C4-2B (cell line): ENCODE results near the gene LHX5.

Source experiments
- H3K27ac ChIP-seq: fragments of 450-650 bp; 2 replicates; pipeline ENCODE4 v1.5.1; 2017
- CTCF ChIP-seq: fragments of 450-650 bp; conservative IDR thresholded peaks from 2 replicates; pipeline ENCODE4 v1.5.1; 2017; ENCODE audit warnings: mild to moderate bottlenecking
- ZFX ChIP-seq: fragments of 450-650 bp; IDR thresholded peaks from 2 replicates; pipeline ENCODE4 v1.6.1; 2017

LHX5 gene

GRCh38 chr12:113477171-113477841, 5.6 kb upstream of the LHX5 start:
- no peak overlapping the region for H3K27ac ChIP-seq
- TF ChIP-seq CTCF: no peak
- no peak for TF ChIP-seq ZFX

- no peak overlapping the region for H3K27ac ChIP-seq
- TF ChIP-seq ZFX (no peak), CTCF (no peak)
Observed at GRCh38 chr12:113476176-113476986, 4.7 kb upstream of the LHX5 start.

GRCh38 chr12:113475451-113476175, 3.9 kb upstream of the LHX5 start:
- TF ChIP-seq ZFX: no peak
- no peak for TF ChIP-seq CTCF

GRCh38 chr12:113474635-113475436, 3.2 kb upstream of the LHX5 start:
- no peak for TF ChIP-seq CTCF
- no peak for TF ChIP-seq ZFX
- no peak overlapping the region for H3K27ac ChIP-seq

More at GRCh38 chr12:113475451-113476175, 3.9 kb upstream of the LHX5 start:
- no peak overlapping the region for H3K27ac ChIP-seq

- no peak overlapping the region for H3K27ac ChIP-seq
- no peak for TF ChIP-seq ZFX
- no peak for TF ChIP-seq CTCF
Observed at GRCh38 chr12:113473942-113474341, 2.3 kb upstream of the LHX5 start.

- TF ChIP-seq CTCF: no peak
- no peak for TF ChIP-seq ZFX
- H3K27ac ChIP-seq: no peak overlapping the region
Observed at GRCh38 chr12:113473400-113473799, 1.7 kb upstream of the LHX5 start.
